LHCN-M2 (cell line): ENCODE results near the gene PLCB2. TPM values are rescaled to one million over a fixed set of nuclear protein-coding genes. Genes with fewer than 3 reads are reported as not detected.

Experiments used
- DNase-seq: peaks from one replicate; pipeline ENCODE4 v3.0.0-alpha.2; 2012; ENCODE audit warnings: low read depth
- total RNA-seq: library from RNA; depleted of rRNA; stranded (reverse); fragments of >200 nt; gene quantifications from 2 replicates; pipeline ENCODE4 v1.2.3, GENCODE V29; 2014

Gene PLCB2
- total RNA-seq, 1 experiment from 2014 or later = 0.75 TPM

DNA sequence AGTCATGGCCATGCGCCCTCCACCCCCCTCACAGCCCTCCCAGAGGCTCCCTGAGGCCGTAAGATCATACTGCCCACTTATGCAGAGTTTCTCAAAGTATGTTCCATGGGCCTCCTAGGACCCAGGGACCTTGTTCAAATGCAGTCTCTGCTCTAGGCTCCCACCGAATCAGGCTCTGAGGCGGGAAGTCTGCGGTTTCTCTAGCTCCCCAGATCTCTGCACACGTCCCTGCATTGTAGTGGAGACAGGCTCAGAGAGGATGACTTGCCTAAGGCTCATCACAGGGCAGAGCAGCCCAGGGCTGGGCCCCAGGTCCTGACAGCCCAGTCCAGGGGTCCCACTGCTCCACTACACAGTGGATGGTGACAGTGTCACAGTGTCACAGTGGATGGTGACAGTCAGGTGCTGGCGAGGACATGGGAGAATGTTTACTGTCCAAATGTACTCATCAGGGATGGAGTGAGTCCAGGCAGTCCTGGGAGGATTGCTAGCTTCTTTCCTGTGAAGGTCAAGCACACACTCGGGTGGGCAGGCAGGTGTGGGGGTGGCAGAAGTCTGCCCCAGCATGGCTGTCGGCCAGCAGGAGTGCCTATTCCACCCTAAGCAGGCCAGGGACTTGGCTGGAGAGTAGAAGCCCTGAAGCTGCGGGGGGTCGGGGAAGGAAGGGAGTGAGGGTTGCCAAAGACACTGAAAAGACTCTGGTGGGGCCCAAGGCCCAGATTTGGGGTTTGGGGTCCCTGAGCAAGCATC, 37.3 kb downstream of the PLCB2 start:
- peak; percentile 30 for DNase-seq

DNA sequence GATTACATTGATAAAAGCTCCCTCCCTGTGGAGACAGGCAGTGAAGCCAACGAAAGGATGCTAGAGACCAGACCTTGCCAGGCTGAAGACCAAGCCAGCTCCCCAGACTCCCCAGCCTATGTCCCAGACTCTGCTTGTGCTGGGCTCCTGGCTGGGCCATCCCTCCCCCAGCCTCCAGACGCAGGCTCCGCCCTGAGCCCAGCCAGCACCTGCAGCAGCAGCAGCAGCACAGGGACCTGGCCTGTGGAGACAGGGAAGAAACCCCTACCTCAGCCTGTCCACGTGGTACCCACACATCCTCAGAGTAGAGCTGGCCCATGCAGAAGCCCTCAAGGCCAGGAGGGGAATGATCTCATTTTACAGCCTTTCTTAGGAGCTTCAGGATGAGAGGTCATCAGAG, 38.1 kb downstream of the PLCB2 start:
- DNase-seq = no peak

DNA sequence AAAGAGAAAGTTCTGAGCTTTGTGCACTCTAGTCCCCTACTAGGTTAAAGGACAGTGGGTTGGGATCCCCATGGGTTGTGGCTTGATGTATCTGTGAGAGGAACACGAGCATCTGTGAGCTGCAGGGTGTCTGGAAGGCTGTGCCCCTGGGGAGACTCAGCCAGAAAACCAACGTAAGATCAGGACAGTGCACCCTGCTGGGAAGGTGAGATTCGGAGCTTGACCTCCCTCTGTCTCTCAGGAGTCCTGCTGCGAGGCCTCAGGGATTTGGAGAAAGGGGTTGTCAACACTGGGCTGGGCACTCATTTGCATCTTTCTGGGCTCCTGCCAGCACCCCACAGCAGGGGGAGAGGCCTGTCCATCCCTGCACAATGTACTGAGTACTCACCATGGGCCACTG, 40.1 kb downstream of the PLCB2 start:
- no peak for DNase-seq

DNA sequence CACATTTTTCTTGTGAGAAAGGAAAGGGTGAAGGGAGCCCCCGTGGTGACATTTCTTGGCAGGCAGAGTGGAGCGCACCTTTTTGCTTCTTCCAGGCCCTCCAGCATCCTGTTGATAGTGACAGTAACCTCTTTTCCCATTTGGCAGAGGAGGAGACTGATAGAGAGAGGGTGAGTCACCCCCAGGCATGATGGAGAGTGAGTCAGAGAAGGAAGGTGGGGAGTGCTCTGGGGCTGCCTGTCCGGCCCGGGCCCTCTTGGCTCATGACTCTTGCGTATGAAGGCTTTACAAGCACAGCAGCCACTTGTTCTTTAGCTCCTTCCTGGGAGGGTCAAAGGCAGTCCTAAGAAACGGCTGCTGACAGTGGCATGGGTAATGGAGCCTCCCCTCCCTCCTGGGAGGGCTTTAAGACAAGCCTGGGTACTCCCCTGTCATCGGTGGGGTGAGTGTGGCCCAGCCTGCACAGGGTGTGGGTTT, 40.9 kb downstream of the PLCB2 start:
- peak; percentile 86 for DNase-seq

DNA sequence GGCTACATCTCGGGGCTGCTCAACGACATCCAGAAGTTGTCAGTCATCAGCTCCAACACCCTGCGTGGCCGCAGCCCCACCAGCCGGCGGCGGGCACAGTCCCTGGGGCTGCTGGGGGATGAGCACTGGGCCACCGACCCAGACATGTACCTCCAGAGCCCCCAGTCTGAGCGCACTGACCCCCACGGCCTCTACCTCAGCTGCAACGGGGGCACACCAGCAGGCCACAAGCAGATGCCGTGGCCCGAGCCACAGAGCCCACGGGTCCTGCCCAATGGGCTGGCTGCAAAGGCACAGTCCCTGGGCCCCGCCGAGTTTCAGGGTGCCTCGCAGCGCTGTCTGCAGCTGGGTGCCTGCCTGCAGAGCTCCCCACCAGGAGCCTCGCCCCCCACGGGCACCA, 41.9 kb downstream of the PLCB2 start:
- DNase-seq = no peak

DNA sequence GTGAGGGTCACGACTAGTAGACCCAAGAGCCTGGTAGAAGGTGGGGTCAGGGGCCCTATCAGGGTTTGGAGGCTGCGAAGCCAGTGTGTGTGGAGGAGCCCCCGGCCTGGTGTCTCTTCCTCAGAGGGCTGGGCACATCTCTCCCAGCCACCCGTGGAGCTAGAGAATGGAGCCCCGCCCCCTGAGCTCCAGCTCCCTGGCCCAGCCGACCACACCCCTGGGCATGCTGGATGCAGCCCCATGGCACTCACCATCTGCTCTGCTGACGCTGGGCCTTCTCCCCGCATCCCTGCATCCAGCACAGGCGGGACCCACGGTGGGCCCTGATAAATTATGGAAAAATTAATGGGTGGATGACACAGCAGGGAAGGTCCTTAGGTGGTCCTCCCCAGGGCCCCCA, 42.4 kb downstream of the PLCB2 start:
- no peak for DNase-seq

DNA sequence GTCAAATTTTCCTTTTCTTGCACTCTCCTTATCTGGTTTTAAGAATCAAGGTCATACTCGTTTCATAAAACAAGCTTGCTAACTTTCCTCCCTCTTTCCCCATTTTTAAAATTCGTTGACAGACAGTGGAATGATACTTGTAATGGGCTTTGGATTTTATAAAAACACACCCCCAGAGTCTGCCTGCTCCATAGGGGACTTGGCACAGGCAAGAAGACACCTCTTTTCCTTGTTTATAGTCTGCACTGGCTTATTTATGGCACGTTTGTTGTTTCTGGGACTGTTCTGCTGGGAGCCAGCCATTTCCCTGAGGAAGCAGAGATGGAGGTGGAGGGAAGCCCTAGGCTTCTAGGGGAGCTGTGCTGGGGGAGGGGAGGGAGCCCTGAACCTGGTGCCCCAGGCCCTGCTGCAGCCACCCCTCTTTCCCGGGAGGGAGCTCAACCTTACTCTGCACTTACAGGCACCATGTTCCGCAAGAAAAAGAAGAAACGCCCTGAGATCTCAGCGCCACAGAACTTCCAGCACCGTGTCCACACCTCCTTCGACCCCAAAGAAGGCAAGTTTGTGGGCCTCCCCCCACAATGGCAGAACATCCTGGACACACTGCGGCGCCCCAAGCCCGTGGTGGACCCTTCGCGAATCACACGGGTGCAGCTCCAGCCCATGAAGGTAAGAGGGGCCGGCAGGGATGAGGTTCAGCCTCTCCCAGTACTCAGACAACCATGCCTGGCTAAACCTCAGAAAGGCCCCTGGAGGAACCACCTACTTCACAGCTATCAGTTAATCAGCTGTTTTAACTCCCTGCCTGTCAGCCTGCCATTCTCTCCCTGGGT, 43.2 kb downstream of the PLCB2 start:
- no peak for DNase-seq

DNA sequence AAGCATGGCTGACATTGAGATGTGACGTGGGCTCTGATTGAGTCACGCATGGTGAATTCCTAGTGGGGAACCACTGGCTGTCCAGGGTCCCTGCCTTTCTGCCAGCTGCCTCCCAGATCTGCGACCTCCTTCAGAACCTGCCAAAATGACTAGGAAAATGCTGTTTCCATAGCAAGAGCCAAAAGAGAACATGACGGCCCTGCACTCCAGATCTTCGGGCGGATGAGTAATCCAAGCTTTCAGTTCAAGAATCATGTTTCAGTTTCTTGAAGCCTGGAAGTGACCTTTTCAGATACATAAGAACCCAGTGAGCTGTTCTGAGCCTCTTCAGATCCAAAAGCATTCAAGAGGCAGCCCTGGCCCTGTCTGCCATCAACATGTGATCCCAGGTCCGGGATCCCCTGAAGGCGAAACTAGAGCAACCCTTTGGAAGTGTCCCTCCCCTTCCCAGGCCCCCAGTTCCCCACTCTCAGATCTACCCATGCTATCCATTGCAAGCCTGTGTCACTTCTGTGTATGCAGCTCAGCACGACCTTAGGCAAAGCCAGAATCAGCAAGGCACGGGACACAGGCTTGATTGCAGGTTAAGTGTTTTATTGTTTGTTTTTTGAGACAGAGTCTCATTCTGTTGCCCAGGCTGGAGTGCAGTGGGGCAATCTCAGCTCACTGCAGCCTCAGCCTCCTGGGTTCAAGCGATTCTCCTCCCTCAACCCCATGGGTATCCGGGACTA, 44.5 kb downstream of the PLCB2 start:
- peak; percentile 74 for DNase-seq

DNA sequence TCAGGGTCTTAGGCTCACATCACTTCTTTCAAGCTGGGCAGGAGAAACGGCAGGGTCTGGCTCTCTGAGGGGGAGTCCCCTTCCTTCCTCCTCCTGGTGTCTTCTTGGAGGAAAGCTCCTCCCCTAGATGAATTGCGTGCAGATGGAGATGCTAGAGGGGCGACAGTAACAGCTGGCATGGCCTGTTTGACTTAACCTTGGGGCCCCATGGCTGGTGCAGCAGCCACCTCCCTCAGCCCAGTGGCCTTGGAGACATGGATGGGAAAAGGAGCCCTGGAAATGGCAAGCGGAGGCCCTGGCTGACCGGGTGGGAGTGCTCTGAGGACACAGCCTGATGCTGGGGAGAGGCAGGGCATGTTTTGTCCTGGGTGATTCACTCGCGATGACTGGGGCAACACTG, 48.7 kb downstream of the PLCB2 start:
- DNase-seq = no peak

DNA sequence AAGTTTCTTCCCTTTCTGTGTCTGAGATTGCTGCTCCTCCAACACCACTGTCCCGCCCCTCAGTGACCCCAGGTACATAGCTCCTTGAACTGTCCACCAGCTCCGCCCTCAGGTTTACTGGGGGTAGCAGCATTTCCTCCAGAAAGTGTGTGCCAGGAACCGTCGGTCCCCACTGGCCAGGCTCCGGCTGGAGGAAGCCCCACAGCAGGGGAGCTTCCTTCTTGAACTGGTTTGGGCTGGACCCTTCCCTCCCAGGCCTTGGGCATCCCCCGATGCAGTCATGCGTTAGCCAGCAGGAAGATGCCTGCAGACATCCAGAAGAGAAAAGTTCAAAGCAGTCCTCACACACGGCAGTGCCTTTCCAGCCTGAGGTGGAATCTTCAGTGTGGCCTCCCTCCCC, 49.2 kb downstream of the PLCB2 start:
- no peak for DNase-seq

DNA sequence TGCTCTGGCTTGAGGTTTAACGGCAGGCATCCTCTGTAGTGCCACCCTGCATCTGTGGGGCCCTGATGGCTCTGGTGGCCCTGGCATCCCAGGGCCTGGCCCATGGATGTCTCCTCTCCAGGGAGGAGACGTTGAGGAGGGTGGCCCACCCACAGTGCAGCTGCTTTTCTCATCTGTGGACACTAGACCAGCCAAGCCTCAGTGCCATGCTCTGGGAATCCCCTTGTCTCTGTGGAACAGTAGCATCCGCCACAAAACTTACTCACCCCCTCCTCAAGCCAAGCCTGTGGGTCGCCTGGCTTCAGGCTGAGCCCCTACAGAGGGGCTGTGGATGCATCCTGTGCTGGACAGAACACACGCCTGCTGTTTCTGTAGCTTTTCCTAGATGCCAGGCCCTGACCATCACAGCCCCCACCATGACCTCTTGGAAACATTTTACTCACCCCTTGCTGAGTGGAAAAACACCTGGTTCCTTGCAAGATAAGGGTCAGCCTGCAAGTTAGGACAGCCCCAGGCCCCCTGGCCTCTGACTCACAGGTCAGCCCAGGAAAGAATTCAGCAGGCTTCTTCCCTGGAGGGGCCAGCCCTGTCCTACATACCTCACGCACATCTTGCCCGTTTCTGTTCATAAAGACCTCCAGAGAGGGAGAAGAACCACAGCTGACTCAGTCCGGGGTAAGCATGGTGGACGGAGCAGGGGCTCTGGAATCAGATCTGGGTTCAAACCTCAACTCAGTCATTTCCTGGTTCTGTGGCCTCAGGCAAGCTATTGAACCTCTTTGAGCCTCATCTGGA, 49.9 kb downstream of the PLCB2 start:
- no peak for DNase-seq

DNA sequence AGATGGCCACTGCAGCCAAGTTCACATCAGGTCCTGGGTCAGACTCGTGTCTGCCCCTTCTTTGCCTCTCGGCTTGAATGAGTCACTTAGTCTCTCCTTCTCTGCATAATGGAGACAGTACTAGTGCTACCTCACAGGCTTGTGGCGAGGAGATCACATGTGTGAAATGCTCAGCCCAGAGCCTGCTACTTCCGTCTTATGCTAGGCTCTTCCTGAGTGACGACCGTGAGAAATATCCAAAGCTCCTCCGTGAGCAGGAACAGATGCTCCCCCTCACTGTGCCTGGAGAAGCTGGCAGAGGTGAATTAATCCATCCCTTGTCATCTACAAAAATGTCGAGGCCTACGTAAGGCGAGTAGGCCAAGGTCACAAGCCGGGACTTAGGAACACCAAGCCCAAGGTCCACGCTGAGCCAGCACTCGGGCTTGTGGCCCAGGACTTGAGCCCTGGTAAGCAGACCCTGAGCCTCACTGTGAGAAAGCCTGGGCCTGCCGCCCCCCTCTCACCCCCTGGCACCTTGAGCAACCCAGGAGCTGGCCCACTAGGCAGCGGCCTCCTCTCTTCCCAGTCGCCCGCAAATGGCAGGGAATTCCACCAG, 51.0 kb downstream of the PLCB2 start:
- no peak for DNase-seq

DNA sequence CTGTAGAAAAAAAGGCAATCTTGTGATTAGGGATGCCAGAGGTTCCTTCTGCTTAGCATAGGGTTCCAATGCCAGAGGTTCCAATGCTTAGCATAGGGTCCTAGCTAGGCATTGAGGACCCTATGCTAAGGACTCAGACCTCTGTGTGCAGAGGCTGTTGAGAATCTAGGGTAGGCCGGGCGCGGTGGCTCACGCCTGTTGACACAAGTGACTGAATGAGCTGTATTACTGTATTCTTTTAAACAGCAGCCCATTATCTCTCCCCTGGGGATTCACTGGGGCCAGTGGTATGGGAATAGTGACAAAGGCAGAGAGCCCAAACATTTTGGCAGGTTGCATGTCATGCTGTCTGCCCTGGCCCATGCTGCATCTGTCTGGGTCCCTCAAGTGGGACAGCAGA, 52.7 kb downstream of the PLCB2 start:
- no peak for DNase-seq

DNA sequence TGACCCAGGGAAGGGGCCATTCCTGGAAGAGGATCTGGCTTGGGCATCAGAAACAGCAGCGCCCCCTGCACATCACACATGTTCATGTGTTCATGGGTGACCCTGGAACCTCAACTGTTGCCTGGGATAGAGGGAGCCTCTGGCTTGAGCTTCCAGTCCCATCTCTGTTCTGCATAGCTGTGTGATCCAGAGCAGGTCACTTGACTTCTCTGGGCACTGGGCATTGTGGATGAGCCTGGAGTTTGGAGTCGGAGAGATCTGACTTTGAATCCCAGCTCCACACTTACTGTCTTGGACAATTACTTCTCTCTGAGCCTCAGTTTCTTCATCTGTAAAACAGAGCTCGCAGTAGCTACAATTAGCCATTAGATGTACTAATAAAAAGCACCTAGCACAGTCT, 53.3 kb downstream of the PLCB2 start:
- no peak for DNase-seq

DNA sequence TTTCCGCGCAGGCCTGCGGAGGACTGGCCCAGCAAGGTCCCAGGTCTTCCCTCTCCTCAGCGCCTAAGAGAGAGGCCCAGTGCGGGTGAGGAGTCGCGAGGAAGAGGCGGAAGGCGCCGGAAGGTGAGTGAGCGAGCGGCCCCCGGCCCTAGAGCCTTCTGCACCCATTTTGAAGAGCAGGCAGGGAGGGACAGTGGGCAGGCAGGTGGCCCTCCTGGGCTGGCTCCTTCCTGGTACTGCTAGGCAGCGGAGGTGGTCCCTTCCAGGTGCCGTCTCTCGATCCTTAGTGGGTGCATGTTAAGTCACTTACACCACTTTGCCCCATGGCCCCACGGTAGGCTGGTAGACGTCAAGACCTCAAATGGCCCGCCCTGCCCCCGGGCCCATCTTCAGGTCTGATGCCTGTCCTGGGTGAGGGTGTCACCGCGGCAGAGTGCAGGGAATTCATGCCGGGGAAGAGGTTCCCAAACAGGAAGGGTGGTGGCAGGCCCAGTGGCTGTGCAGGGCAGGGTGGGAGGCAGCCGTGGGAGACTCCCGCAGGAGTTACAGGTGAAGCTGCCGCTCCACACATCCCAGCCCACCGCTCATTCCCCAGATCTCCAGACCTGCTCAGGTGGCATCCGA, 54.5 kb downstream of the PLCB2 start:
- DNase-seq = no peak

DNA sequence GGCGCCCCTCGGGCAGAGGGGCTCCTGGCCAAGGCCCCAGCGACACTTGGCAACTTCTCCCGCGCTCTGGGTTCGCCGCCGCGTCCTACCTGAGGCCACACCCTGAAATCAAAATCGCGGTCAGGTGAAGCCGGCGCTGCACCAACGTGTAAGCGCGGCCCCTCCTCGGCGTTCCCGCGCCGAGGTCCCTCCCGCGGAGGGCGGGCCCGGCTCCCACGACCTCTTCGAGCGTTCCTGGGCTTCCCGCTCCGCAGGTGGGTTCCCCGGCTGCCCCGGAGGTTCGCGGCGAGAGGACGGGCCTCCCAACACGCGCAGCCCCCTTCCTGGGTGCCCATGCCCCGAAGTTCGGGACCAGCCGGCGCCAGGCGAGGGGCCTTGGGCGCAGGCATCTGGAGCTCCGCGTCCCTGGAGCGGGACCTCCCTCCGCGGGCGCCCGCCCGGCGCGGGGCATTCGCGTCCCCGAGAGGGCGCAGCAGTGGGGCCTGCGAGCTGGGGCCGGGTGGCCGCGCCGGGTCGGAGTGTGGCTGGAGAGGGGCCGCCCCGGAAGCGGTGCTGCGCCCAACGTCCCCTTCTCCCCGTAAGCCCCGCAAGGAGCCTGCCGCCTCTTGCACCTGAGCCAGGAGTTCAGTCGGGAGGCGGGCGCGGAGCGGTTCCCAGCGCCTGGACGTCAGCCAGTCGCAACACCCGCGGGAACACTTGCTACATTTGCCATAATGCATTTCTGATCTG, 55.1 kb downstream of the PLCB2 start:
- no peak for DNase-seq

DNA sequence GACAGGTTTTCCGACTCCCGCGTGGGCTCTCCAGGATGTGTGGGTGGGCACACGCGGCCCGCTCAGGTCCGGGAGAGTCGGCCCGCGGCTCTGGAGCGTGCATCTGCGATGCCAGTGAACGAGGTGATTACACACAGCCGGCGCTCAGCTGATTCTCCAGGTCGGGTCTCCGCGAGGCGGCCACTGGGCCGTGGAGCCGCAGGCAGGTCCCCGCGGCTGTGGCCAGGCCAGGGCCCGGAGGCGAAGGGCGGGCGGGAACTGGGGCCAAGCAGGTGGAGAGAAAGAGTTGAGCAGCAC, 55.6 kb downstream of the PLCB2 start:
- no peak for DNase-seq

DNA sequence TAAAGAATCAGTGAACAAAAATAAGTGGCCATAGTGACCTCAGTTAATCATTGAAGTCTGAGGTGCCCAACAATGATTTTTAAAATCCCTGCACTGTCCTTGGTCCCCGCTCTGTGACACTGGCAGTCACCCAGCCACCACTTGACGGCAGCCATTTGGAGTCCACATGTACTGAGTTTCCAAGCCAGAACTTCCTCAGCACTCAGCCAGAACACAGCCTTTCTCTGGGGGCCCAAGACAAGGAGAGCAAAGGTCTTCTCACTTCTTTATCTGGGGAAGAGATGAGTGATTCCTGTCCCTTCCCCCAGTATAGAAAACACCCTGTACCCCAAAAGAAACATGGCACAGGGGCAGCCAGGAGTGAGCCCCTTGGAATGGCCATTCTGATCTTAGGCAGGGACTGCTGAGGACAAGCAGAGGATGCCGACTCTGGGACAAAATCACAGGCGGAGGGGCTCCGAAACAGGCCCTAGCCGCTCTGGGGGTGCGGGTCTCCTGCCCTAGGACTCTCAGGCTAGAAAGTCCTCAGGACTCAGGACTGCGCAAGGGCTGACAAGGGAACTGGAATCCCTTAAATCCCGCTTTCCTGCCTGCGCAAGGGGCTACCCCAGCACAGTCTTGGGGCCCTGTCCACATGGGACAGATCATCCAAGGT, 56.1 kb downstream of the PLCB2 start:
- DNase-seq = no peak

DNA sequence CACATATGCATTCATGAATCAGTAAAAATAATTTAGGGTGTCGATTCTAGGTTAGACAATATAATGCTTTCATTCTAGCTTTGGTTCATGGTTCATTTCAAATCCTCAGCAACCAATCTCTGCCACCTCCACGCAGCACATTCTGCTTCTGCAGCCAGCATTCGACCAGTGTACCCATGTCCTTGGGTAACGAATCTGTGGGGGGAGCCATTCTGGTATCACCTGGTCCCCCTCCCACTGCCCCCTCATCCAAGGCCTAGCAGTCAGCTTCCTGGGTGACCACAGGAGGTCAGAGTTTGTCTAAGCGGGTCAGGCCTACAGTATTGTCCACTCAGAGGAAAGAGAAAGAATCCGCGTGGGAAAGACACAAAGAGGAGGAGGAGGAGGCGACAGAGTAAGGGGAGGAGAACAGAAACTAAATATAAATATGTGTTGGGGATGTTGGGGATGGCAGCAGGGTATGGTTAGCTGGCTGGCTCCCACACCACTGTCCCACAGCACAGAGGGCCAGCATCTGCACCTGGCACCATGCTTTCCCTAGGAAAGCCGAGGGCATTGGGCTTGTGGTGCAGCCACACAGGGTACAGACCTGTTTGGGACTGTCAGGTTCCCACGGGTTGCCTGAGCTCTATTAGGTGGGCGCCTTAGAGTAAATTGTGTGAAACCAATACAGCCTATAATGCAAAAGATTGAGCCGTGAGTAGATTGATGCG, 56.8 kb downstream of the PLCB2 start:
- DNase-seq = no peak
